ENCODE data around the gene EGFL8.

The EGFL8 gene

GRCh38 chr6:32173051-32173727, 8.8 kb downstream of the EGFL8 start:
- no peak overlapping the region for H3K4me3 ChIP-seq (ENCODE audit: control insufficient read depth, low read depth, low read length)
- DNase-seq (ENCODE audit: low read depth), result no peak
- TF ChIP-seq CTCF (conservative IDR thresholded peaks at IDR 0.05; ENCODE audit: control insufficient read depth, insufficient read depth, low read depth, low read length), result no peak

GRCh38 chr6:32174416-32174815, 10.0 kb downstream of the EGFL8 start:
- no peak for DNase-seq (ENCODE audit: low read depth)
- no peak overlapping the region for H3K4me3 ChIP-seq (ENCODE audit: control insufficient read depth, low read depth, low read length)
- TF ChIP-seq CTCF (conservative IDR thresholded peaks at IDR 0.05; ENCODE audit: control insufficient read depth, insufficient read depth, low read depth, low read length), result no peak

GRCh38 chr6:32175322-32175710, 10.9 kb downstream of the EGFL8 start:
- peak overlapping the region; percentile 94 for H3K4me3 ChIP-seq (ENCODE audit: control insufficient read depth, low read depth, low read length)
- DNase-seq (ENCODE audit: low read depth), result no peak
- TF ChIP-seq CTCF (conservative IDR thresholded peaks at IDR 0.05; ENCODE audit: control insufficient read depth, insufficient read depth, low read depth, low read length), result no peak

- no peak for TF ChIP-seq CTCF (conservative IDR thresholded peaks at IDR 0.05; ENCODE audit: control insufficient read depth, insufficient read depth, low read depth, low read length)
- peak within 1 kb of the TSS; percentile 94 for H3K4me3 ChIP-seq (ENCODE audit: control insufficient read depth, low read depth, low read length)
- DNase-seq (ENCODE audit: low read depth), result peak; percentile 97
These were observed 11.5 kb downstream of the EGFL8 start, which contains the start of gene AGPAT1 for GRCh38 chr6:32175711-32176475. TSS of gene AGPAT1 (minus strand) at chr6:32176084. CDS start at chr6:32171496, 4,588 bp downstream.

GRCh38 chr6:32176476-32177182, 12.2 kb downstream of the EGFL8 start:
- DNase-seq (ENCODE audit: low read depth), result peak; percentile 85
- TF ChIP-seq CTCF (conservative IDR thresholded peaks at IDR 0.05; ENCODE audit: control insufficient read depth, insufficient read depth, low read depth, low read length), result no peak
- peak overlapping the region; percentile 94 for H3K4me3 ChIP-seq (ENCODE audit: control insufficient read depth, low read depth, low read length)

GRCh38 chr6:32177183-32177787, 12.9 kb downstream of the EGFL8 start:
- TF ChIP-seq CTCF (conservative IDR thresholded peaks at IDR 0.05; ENCODE audit: control insufficient read depth, insufficient read depth, low read depth, low read length), result no peak
- no peak for DNase-seq (ENCODE audit: low read depth)

More at GRCh38 chr6:32177183-32177787, 12.9 kb downstream of the EGFL8 start:
- peak overlapping the region; percentile 94 for H3K4me3 ChIP-seq (ENCODE audit: control insufficient read depth, low read depth, low read length)

Measured in fibroblast of mammary gland (primary cell).